Measurements from ENCODE around the gene EDDM3A.

- TF ChIP-seq CTCF (IDR thresholded peaks at IDR 0.05; ENCODE audit: insufficient read depth, low read length) (no peak), POLR2AphosphoS5 (IDR thresholded peaks at IDR 0.05; ENCODE audit: low read depth) (no peak), SPI1 (IDR thresholded peaks at IDR 0.05; ENCODE audit: borderline replicate concordance, low read depth) (no peak), GABPA (IDR thresholded peaks at IDR 0.05; ENCODE audit: low read depth) (no peak)
- TF ChIP-seq, protein P1, sequence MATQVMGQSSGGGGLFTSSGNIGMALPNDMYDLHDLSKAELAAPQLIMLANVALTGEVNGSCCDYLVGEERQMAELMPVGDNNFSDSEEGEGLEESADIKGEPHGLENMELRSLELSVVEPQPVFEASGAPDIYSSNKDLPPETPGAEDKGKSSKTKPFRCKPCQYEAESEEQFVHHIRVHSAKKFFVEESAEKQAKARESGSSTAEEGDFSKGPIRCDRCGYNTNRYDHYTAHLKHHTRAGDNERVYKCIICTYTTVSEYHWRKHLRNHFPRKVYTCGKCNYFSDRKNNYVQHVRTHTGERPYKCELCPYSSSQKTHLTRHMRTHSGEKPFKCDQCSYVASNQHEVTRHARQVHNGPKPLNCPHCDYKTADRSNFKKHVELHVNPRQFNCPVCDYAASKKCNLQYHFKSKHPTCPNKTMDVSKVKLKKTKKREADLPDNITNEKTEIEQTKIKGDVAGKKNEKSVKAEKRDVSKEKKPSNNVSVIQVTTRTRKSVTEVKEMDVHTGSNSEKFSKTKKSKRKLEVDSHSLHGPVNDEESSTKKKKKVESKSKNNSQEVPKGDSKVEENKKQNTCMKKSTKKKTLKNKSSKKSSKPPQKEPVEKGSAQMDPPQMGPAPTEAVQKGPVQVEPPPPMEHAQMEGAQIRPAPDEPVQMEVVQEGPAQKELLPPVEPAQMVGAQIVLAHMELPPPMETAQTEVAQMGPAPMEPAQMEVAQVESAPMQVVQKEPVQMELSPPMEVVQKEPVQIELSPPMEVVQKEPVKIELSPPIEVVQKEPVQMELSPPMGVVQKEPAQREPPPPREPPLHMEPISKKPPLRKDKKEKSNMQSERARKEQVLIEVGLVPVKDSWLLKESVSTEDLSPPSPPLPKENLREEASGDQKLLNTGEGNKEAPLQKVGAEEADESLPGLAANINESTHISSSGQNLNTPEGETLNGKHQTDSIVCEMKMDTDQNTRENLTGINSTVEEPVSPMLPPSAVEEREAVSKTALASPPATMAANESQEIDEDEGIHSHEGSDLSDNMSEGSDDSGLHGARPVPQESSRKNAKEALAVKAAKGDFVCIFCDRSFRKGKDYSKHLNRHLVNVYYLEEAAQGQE (IDR thresholded peaks at IDR 0.05; ENCODE audit: insufficient replicate concordance, low read depth): no peak
Measured at GRCh38 chr14:20707622-20708021, 38.1 kb upstream of the EDDM3A start.
